Duodenal mucosa (tissue), 2 donors: ENCODE results near the gene IL18RAP.

Experiments used
- H3K27ac ChIP-seq: one replicate; pipeline ENCODE4 v1.7.0; 2013; ENCODE audit warnings: low read depth, low read length
- H3K27me3 ChIP-seq, 2 donors: one replicate each; pipeline ENCODE4 v1.7.0; 2013; ENCODE audit warnings: low read length in 2 of 2, control low read depth in 1 of 2; ENCODE audit not compliant: insufficient read depth in 2 of 2, control insufficient read depth in 1 of 2
- H3K36me3 ChIP-seq, 2 donors: one replicate each; pipeline ENCODE4 v1.7.0; 2013; ENCODE audit warnings: low read length in 2 of 2, control low read depth in 1 of 2; ENCODE audit not compliant: insufficient read depth in 2 of 2, control insufficient read depth in 1 of 2
- H3K4me1 ChIP-seq, 2 donors: one replicate each; pipeline ENCODE4 v1.7.0; 2013; ENCODE audit warnings: low read length in 2 of 2, control low read depth in 1 of 2; ENCODE audit not compliant: insufficient read depth in 2 of 2, control insufficient read depth in 1 of 2
- H3K4me3 ChIP-seq, 2 donors: one replicate each; pipeline ENCODE4 v1.7.0; 2013; ENCODE audit warnings: low read length in 2 of 2, low read depth in 1 of 2
- H3K9ac ChIP-seq, 2 donors: one replicate each; pipeline ENCODE4 v1.7.0; 2013; ENCODE audit warnings: low read length in 2 of 2, low read depth in 1 of 2
- H3K9me3 ChIP-seq, 2 donors: one replicate each; pipeline ENCODE4 v1.7.0; 2013; ENCODE audit warnings: low read length in 2 of 2, control low read depth in 1 of 2; ENCODE audit not compliant: control insufficient read depth in 1 of 2

IL18RAP gene

DNA sequence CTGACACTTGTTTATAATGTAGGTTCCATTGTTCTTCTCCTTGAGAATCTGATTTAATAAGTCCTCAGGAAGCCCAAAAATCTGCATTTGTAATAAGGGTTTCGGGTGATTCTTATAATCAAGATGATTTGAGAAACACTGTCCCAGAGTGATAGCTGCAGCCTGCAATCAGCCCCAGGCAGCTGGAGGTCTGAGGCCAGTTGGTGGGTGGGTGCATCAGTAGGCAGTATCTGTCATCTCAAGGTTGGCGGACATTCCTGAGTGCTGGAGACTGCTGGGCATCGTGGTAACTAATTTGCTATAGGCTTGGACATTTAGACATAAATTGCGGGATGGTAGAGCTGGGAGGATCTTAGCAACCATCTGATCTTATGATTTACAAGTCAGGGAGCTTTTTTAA is 2.7 kb upstream of the IL18RAP start:
- Histone ChIP-seq H3K4me1 (peaks cover 0 to 7% of the 10 kb centered on the region in 2 donors), H3K27ac (no peak overlapping the region), H3K27me3 (no peaks in the 10 kb centered on the region), H3K9me3 (no peaks in the 10 kb centered on the region), H3K9ac (no peak overlapping the region), H3K4me3 (no peak overlapping the region), H3K36me3 (no peaks in the 10 kb centered on the region)

DNA sequence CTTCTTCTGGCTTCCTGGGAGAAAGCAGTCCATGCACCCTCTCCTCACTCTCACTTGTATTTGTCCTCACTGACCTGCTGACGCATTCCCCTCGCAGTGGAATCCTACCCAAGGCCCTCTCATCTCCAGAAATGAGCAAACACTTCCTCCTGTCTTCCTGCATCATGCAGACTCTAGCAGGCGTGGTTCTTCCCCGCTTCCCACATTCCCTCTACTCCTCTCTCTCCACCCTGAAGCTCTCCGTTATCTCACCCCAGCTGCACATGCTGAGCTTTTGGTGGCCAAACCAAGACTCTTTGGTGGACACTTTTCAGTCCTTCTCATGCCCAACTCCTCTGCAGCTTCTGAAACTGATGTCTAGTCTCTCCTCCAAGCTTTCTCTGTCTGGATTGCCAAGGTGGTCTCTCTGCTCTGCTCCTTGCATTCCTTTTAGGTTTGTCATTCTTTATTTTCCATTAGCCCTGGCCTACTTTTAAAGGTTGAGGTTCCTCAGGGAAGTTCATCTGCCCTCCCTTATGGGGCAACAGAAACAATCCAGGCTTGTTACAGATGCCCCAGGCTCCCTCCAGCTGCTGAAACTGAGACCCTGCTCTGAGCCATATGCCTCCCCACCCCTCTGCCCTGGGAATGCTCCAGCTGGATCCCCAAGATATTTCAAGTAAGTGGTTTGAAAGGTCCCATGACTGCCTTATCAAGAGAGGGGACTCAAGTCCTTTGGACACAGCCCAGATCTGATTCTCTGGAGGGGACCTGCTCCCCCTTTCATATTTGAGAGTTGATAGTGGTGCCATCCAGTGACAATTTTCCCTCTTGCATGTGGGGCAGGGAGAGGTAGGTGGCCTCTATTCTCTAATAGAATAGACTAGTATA is 835 bp upstream of the IL18RAP start:
- Histone ChIP-seq H3K9ac (no peak overlapping the region), H3K9me3 (no peaks in the 10 kb centered on the region), H3K27ac (no peak overlapping the region), H3K4me1 (peaks cover 0 to 7% of the 10 kb centered on the region in 2 donors), H3K4me3 (peak overlapping the region in 1 of 2 donors; percentile 7), H3K27me3 (no peaks in the 10 kb centered on the region), H3K36me3 (no peaks in the 10 kb centered on the region)

DNA sequence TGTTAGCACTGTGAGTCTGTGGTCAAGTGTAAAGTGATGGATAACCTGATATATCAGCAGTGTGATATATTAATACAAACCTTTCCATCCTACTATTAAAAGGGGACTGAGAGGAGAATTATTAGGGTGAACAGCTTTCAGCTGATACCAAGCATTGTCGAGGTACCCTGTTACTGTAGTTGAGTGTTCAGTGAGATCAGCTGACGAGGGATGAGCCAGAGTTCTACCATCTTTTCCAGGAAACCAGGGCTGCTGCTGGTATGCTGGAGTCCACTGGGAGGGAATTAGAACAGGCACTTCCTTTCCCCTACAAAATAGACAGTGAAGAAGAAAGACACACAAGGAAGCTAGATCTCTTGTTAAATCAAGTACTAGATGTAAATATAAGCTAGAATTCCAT is 408 bp downstream of the IL18RAP start:
- Histone ChIP-seq H3K27me3 (no peaks in the 10 kb centered on the region), H3K4me3 (no peak overlapping the region), H3K27ac (no peak overlapping the region), H3K9me3 (no peaks in the 10 kb centered on the region), H3K36me3 (no peaks in the 10 kb centered on the region), H3K9ac (no peak overlapping the region), H3K4me1 (no peaks in the 10 kb centered on the region)

DNA sequence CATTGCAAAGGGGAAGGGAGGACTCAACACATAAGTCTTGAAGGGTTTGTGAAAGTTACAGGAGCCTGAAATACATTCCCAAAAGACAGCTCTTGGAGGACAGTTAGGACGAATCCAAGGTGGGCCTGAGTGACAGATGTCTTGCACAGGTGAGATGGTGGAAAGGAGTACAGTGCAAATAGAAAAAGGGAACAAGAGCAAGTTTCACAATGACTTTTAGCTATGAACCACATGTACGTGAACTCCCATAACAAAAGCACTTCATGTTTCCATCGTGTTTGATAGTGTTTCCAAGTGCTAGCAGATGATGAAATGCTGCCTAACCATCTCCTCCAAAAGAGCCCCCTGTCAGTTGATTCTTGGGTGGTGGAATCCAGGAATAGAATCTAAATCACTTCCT is 1.8 kb downstream of the IL18RAP start:
- Histone ChIP-seq H3K4me3 (no peak overlapping the region), H3K27me3 (no peaks in the 10 kb centered on the region), H3K27ac (no peak overlapping the region), H3K4me1 (no peaks in the 10 kb centered on the region), H3K36me3 (no peaks in the 10 kb centered on the region), H3K9ac (no peak overlapping the region), H3K9me3 (no peaks in the 10 kb centered on the region)

DNA sequence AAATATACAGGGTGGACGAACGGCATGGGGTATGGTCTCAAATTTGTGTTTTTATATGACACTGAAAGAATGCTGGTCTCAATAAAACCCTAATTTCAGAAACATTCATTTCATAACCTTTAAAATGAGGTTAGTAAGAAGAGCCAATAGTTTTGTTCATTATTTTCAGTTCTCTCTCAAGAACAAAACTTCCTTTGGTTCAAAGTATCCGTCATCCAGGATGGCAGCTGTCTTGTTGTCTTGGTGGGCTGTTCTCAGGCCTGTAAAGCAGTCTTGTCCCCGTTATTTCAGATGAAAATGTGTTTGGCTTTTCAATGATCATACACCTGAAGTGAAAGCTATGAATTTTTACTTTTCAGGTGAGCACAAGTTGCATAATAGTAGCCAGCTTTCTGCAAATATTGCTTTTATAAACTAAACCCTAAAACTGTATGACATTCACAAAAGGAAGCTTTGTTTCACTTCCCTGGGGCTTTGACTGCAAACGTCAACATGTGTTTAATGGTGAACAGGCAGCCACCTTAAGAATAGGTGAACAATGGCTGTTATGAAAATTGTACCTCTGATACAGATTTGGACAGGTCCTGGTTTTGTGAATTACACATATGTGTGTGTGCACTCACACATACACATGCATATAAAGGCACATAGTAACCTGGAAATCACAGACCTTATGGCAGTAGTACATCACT is 2.6 kb downstream of the IL18RAP start:
- Histone ChIP-seq H3K4me3 (no peak overlapping the region), H3K9ac (no peak overlapping the region), H3K9me3 (no peaks in the 10 kb centered on the region), H3K27ac (no peak overlapping the region), H3K27me3 (no peaks in the 10 kb centered on the region), H3K36me3 (no peaks in the 10 kb centered on the region), H3K4me1 (no peaks in the 10 kb centered on the region)

DNA sequence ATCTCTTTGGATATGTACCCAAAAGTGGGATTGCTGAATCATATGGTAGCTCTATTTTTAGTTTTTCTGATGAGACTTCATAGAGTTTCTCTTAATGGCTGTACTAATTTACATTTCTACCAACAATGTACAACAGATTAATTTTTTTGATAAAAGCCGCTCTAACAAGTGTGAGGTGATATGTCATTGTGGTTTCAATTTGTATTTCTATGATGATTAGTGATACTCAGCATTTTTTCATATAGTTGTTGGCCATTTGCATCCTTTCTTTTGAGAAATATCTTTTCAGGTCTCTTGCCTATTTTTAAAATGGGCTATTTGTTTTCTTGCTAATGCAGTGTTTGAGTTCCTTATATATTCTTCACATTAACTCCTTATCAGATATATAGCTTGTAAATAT is 4.3 kb downstream of the IL18RAP start:
- Histone ChIP-seq H3K9me3 (no peaks in the 10 kb centered on the region), H3K4me3 (no peak overlapping the region), H3K9ac (no peak overlapping the region), H3K4me1 (no peaks in the 10 kb centered on the region), H3K27me3 (no peaks in the 10 kb centered on the region), H3K27ac (no peak overlapping the region), H3K36me3 (no peaks in the 10 kb centered on the region)

DNA sequence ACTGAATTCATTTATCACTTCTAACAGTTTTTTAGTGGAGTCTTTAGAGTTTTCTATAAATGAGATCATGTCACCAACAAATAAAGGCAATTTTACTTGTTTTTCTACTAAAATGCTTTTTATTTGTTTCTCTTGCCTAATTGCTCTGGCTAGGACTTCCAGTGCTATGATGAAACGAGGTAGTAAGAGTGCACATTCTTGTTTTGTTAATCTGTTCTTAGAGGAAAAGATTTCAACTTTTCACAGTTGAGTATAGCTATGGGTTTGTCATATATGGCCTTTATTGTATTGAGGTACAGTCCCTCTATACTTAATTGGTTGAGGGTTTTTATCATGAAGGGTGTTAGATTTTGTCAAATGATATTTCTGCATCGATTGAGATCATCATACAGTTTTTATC is 5.6 kb downstream of the IL18RAP start:
- Histone ChIP-seq H3K27ac (no peak overlapping the region), H3K4me1 (no peaks in the 10 kb centered on the region), H3K4me3 (no peak overlapping the region), H3K9ac (no peak overlapping the region), H3K36me3 (no peaks in the 10 kb centered on the region), H3K9me3 (no peaks in the 10 kb centered on the region), H3K27me3 (no peaks in the 10 kb centered on the region)

DNA sequence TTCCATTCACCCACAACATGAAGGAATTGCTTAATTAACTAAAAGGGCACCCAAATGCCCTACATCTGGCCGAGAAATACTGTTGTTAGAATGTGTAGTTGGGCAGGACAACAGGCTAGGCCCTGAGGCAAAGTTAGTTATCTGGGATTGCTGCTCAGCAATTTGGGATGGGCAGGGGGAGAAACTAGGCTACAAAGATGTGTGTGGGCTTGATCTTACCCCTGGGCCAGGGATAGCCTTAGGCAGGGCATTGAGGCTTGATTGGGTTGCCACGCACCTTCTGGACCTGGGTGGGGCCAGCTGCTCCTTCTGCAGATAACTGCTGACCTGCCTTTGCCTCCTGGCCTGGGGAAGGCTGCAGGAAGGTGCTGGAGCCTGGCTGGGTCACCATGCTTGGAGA is 9.4 kb downstream of the IL18RAP start:
- Histone ChIP-seq H3K9me3 (no peaks in the 10 kb centered on the region), H3K4me1 (no peaks in the 10 kb centered on the region), H3K4me3 (no peak overlapping the region), H3K27me3 (no peaks in the 10 kb centered on the region), H3K27ac (no peak overlapping the region), H3K36me3 (no peaks in the 10 kb centered on the region), H3K9ac (no peak overlapping the region)

DNA sequence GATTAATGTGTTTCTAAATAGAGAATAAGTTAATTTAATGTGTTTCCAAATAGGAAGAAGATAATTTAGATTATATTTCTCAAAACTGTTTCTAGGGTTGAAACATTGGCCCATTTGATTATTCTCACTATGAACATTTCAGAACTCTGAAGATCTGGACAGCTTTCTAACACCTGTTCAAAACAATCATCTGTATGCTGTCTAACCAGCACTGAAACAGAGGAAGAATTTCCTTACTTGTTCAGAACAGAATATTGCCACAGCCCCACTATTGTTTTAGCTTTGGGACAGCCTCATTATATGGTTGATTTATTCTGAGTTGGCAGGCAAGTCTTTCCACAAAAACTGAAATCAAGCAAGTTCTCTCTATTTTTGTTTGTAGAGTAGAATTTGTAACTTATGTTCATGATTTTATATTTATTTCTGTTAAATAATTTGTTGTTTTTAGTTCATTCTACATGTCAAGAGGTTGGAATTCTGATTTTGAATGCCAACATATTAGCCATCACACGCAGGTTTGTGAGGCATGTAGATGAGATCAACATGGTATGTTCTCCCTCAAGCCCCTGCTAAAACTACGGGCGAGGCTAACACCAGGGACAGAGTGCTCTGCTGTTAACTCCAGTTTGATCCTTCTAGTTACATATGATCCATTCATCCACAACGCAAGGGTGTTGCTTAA is 11.2 kb downstream of the IL18RAP start:
- no peak overlapping the region for H3K27ac ChIP-seq
- no peak overlapping the region for H3K4me3 ChIP-seq
- no peaks in the 10 kb centered on the region for H3K4me1 ChIP-seq
- no peaks in the 10 kb centered on the region for H3K9me3 ChIP-seq
- no peak overlapping the region for H3K9ac ChIP-seq
- H3K36me3 ChIP-seq, result no peaks in the 10 kb centered on the region
- H3K27me3 ChIP-seq, result no peaks in the 10 kb centered on the region
